GM04504 (cell line): Measurements from ENCODE around the gene RSL1D1.
A peak's percentile ranks its signal among the peaks of the same experiment; 100 is the strongest.

ENCODE experiments used
- DNase-seq: peaks from one replicate; pipeline ENCODE4 v3.0.0-alpha.2; 2012; ENCODE audit warnings: low read depth

Gene RSL1D1

DNA sequence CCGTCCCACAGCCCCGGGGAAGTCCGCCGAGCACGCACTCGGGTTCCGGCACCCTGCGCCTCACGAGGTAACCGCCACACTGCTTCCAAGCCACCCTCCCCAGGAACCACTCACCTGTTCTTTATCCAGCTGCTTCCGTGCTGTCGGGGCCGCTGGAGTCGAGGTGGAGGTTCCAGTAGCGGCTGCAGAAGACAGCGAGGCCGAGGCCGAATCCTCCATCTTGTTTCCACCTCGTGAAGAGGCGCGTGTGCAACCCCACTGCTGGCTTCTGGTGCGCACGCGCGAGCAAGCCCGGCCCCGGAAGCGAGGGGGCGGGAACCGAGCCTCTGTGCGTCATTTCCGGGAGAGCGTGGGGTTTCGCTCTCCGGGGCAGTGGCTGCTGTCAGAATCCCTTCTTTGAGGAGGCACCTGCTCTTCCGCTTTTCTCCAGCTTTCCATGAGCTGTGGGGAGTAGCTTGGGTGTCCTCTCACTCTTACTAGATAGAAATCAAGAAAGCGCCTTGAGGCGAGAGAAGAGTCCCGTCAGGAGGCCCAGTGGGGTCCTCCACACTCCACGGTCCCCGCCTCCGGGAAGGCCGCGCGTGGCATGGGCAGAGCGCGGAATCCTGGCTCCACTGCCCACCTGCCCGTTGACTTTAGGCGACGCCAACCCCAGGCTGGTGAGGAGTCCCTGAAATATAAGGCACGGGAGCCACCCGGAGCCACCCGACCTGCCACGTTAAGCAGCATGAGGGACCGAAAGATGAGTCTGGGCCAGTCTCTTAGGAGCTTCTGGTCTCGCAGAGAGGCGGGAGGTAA lies at the start of gene RSL1D1:
Gene RSL1D1, minus strand, starts transcription at position 249 of the 798 bp plus-strand sequence. Its CDS starts 30 bp downstream, at position 219.
- peak; percentile 87 for DNase-seq

DNA sequence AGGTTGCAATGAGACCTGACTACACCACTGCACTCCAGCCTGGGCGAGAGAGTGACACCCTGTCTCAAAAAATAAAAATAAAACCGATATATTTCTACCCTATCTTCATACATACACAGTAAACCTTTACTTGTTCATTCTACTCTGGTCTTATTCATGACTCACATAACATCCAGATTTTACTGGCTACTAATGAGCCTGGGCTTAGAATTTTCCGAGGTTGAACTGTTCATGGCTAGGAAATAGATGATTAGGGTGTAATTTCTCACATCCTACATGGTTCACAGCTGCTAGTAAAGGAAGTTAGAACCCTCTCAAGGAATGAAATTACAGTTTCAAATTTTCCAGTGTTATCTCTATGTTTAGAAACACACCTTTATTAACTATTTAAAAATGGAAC lies 49.7 kb upstream of the RSL1D1 start:
- DNase-seq, result no peak

DNA sequence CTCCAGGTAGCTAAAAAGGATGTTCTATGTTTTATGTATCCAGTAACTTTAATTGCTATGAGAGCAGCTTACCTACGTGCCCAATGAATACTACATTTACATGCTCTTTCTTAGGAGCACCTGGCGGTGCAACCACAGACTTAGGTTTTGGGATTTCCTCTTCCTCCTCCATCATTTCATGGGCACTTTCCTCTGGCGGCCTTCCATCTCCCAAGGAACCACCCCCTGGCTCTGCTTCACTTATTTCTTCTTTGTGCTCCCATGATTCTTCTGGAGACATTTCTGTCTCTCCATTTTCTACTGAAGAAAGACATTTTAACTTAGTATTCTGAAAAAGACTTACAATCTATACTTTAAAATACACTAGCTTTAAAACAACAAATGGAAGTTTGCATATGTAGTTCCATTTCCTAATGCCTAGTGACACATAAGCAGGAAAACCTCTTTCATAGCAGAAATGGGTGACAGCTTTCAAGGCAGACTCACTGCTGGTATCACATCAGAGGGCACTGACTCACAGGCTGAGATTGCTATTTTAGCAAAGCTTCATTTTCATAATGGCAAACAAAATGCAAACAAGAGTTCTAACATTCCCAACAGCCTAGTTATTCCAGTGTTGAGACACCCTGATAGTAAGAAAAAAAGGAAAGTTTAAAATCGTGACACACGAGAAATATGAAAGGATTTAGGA lies 45.3 kb upstream of the RSL1D1 start:
- peak; percentile 55 for DNase-seq

DNA sequence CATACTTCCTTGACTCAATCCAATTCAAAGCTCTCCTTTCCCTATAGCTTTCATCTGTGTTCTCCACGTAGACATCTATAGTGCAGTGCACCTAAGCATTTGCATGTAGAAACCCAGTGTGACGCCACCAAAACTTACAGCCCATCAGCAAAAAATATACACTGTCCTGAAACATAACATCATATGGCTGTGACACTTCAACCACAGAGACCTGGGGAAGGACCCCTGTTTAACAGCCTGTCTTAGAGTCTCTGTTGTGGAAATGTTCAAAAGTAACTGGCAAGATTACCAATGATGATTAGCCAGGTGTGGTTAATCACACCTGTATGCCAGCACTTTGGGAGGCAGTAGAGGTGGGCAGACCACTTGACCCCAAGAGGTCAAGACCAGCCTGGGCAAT lies 42.2 kb upstream of the RSL1D1 start:
- no peak for DNase-seq

DNA sequence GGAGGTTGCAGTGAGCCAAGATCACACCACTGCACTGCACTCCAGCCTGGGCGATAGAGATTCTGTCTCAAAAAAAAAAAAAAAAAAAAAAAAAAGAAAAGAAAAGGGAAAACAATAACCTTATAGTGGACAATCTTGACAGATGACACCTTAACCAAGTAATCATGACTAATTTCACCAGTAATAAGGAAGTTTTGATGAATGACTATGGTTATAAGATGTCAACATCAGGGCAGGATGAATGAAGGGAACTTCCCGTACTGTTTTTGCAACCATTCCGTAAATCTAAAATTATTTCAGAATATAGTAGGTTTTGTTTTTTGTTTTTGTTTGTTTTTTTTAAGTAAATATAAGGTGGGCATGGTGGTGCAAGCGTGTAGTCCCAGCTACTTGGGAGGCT lies 41.4 kb upstream of the RSL1D1 start:
- no peak for DNase-seq

DNA sequence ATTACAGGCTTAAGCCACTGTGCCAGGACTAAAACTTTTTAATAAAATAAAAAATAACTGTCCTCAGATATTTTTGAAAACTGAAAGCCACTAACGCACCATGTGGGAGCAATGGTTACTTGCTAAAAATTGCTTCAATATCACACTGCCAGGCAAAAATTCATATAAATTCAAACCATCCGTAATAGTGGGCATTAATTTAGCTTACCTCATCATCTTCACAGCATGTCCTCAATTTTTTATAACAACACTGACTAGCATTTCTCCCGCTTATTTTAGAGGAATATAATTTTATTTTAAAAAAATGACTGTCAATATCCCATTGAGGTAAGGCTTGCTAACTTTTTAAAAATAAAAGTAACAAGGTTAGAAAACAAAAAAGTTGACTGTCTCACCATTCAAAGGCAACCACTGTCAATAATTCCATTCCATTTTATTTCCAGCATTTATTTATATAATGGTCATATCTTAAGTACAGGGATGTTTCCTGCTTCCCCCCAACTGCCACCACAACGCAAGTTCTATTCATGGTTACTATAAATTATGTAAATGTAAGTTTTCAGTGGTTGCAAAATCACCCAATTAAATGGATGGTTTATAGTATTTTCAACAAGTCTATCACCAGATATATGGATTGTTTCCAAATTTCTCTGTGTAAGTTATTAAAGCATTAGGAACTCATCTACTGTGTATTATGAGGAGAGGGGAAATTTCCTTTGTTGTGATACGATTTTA lies 39.1 kb upstream of the RSL1D1 start:
- no peak for DNase-seq

DNA sequence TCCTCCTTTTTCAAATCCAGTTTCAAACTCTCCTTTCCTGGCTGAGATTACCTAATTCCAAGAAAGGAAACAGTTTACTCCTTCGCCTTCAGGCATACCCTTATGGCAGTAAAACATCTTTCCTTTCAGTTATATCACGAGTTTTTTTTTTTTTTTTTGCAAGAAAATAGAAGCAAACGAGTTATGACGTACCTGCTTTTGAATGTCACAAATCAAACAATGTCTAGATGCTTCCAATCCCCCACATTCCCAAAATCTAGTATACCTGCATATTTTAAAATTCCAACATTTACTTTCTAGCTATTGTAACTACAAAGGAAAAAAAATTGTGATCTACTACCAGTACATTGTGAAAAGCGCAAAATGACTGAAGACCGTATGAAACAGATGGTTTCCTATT lies 35.5 kb upstream of the RSL1D1 start:
- DNase-seq, result no peak

DNA sequence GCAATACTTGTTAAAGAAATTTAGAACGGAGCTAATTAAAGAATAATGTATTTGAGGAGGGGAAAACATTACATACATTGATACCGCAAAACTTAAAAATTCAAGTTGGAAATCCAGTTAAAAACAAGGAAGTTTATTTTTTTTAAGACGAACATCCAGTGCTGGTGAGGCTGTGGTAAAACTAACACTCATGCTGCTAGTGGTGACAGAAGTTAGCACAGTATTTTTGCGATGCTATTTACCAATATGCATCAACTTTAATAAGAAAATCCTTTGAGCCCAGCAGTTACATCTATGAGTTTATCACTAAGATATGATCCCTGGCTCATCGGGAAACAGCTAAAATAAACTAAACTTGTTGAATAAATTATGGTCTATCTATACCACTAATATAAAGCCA lies 32.7 kb upstream of the RSL1D1 start:
- DNase-seq, result no peak

DNA sequence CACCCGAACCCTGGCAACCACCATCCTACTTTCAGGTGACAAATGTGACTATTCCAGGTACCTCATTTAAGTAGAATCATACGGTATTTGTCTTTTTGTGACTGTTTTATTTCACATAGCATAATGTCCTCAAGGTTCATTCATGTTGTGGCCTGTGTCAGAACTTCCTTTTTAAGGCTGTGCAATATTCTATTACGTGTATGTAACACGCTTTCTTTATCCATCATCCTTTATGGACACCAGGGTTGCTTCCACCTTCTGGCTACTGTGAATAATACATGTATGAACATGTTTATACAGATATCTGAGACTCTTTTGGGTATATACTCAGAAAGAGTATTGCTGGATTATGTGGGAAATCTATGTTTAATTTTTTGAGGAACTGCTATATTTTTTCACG lies 28.7 kb upstream of the RSL1D1 start:
- no peak for DNase-seq

DNA sequence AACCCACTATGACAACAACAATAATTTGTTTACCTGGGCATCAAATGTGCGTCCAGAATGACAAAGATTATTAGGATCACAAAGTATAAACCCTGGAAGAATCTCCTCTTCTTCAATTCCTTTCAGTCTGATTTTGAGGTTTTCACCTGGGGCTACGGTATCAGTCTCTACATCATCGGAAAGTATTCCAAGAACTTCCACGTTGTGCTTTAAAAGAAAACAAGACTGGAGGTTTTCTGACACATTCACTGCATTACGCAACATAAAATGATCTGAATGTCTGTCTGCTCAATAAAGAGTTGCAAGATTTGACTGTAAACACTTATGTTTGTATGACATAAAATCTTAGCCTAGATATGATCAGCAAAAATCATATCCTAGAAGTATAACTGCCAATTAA lies 26.0 kb upstream of the RSL1D1 start:
- DNase-seq, result no peak

DNA sequence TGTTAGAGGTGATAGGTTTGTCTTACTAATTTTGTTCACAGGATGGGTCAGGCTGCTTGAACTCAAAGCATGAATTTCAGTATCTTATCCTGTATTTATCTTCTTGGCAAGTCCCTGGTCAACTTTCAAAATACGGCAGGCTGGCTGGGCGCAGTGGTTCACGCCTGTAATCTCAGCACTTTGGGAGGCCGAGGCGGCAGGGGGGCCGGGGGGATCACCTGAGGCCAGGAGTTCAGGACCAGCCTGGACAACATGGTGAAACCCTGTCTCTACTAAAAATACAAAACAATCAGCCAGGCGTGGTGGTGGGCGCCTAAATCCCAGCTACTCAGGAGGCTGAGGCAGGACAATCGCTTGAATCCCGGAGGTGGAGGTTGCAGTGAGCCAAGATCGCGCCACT lies 25.0 kb upstream of the RSL1D1 start:
- DNase-seq, result no peak

DNA sequence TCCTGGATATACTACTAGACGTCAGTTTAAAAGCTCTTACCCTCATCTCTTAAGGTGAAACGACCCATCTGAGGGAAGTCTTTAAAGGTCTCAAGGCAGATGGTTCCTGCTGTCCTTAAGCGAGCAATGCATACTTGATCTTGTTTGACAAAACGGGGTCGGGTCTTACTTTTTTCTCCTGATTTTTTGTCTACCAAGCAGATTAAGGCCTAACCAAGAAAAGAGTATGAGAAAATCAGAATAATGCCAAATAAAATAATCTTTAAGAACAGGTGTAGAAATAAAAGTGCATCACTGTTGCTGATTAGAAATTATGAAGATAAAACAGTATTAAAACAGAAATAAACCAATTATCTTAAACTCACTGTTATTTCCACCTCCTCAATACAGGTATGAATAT lies 24.4 kb upstream of the RSL1D1 start:
- DNase-seq, result no peak

DNA sequence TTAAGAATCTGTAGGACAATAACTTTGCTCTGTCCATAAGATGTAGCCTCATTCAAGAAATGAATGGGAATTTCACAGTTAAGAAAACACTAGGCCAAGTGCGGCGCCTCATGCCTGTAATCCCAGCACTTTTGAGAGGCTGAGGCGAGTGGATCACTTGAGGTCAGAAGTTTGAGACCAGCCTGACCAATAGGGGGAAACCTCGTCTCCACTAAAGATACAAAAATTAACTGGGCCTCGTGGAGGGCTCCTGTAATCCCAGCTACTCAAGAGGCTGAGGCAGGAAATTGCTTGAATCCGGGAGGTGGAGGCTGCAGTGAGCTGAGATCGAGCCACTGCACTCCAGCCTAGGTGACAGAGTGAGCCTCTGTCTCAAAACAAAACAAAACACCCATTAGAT lies 19.9 kb upstream of the RSL1D1 start:
- DNase-seq, result peak; percentile 5

DNA sequence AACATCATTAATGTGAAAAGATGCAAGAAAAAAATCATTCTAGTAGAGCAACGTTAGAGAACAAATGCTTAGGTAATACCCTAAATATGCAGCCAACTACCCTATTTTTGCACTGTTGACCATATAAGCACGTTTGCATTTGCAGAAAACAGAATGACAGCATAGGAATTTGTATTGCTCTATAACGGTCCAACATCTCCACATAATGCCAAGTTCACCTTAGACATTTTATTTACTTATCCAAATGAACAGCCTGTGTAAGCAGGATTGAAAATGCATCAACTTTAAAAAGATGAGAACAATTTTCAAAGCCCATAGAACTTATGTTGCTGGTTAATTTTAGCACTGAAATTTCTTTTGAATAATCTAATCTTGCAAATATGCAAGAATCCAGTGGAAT lies 19.1 kb upstream of the RSL1D1 start:
- DNase-seq, result no peak

DNA sequence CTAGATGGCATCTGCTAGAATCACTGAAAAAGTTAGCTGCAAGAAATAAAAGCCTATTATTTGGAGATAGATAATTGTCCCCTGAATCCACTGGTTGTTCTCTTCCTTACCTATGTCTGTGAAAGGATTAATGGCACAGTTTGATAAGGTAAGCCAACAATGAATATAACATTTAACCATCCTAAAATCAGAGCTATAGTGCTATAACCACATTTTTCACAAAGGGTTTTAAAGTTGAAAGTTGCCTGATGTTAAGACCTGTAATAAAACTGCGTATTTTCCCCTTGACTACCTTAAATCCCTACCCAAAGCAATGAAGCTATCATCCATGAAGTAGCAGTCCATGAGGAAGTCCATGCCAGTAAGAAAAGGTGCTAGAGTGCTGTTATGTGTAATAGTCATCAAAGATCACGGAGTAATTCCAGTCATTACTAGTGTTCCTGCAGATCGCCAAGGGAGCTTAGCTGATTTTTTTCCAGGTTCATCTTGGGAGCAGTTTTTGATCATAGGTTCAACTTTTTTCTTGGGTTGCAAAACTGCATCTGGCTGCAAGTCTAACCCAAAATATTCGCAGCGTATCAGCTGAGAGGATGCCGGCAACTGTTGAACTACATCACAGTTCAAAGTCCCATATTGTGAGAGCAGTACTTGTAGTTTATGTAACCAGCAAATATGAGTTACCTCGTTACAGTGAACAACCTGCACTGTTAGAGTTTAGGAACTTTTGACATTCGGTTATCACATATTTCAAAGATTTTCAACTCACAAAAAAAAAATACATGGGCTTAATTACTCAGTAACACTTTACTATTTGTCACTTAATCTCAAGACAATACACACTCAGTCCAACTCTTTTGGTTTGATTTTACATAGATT lies 18.2 kb upstream of the RSL1D1 start:
- no peak for DNase-seq

DNA sequence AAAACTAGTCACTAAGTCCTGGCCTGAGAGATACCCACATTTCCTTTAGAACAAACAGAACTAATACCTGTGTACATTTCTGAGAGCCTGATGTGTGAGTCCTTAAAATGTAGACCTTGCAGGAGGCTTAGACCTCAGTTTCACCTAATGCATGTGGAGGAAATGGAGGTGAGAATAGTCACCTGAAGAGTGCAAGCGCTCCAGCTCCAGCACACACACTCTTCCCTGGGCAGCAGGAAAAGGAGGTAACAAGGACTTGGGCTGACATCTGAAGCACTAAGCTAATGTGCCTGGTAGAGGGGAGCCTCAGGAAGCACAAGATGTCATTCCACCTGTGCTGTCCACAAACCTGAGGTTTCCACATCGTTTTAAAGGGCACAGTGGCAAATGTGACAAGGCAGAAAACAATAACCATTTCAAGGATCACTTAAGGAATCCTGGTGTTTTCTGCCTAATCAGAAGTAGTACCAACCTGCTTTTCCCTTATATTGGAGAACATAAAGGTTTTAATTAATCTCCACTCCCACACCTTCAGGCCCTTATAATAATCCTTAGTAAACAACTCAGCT lies 17.2 kb upstream of the RSL1D1 start:
- no peak for DNase-seq

DNA sequence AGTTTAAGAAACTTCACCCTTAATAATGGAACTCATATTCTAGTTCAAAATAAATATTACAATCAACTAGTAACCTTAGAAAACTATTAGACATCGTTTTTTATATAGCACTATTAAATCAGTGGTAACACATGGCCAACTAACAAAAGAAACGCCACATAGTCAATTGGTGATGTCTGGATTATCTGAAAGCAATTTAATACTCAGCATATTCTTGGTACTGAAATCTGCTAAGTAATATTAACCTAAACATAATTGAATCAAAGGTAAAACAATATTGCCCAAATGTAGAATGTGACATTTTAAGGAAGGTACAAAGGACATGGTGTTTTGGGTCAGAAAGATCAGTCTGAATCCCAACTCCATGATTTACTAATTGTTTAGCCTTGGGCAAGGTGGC lies 11.1 kb upstream of the RSL1D1 start:
- DNase-seq, result no peak

DNA sequence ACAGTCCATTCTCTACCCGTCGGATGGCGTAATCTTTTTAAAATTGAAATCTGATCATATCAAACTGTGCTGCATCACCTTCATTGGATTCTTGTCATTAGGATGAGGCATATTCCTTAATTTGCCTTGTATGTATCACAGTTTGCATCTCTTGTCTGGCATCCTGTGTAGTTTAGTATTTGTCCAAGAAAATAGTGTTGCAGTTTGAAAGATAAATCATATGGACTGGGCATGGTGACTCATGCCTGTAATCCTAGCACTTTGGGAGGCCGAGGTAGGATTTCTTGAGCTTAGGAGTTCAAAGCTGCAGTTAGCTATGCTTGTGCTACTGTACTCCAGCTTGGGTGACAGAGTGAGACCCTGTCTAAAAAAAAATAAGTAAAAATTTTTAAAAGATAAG lies 5.8 kb upstream of the RSL1D1 start:
- peak; percentile 23 for DNase-seq

DNA sequence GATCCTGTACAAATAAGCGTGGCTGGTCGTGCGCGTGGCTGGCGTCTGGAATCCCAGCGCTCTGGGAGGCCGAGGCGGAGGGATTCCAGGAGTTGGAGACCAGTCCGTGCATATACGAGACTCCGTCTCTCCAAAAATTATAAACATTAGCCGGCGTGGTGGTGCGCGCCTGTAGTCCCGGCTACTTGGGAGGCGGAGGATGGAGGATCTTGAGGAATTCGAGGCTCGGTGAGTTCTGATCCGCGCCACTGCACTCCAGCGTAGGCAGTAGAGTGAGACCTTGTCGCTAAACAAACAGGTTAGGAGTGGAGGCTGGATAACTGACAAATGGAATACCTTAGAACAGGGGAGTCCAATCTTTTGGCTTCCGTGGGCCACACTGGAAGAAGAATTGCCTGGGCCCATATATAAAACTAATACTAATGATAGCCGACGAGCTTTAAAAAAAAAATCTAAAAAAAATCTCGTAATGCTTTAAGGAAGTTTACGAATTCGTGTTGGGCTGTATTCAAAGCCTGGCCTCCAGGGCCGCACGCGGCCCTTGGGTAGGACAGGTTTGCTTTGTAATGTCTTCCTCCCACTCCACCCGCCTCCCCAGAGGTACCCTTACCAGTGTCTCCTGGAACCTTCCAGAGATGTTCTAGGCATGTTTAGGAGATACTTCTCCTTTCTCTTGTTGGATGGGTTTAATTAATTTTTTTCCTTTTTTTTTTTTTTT lies 909 bp upstream of the RSL1D1 start:
- no peak for DNase-seq

DNA sequence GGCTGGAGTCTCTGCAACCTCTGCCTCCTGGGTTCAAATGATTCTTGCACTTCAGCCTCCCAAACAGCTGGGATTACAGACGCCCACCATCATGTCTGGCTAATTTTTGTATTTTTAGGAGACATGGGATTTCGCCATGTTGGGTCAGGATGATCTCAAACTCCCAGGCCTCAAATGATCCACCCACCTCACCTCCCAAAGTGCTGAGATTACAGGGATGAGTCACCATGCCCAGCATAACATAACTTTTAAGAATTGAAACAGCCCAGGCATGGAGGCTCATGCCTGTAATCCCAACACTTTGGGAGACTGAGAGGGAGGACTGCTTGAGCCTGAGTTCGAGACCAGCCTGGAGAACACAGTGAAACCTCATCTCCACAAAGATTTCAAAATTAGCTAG lies 2.5 kb downstream of the RSL1D1 start:
- no peak for DNase-seq

DNA sequence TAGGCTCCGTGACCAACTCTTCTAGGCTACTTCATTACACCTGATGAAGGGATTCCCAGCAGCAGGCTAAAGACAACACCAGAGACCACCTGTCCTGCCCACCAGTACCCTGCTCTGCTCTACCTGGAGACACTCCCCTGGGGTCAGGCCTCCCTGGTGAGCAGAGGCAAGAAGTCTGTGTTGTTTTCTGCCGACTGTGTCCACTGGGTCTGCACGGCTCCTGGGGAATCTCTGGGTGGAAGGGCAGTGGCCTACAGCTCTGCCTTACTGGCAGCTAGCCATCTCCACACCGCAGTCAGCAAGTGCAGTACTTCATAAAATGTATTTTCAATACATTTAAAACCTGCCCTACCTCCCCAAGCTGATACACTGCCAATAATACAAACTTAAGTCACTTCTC lies 6.8 kb downstream of the RSL1D1 start:
- DNase-seq, result no peak
